GM12878 (cell line): ENCODE data around the gene TBC1D20.

ENCODE experiments used
- BACH1 ChIP-seq: fragments of 450-650 bp; IDR thresholded peaks from 2 replicates; pipeline ENCODE4 v1.6.1; 2017; ENCODE audit warnings: mild to moderate bottlenecking, borderline replicate concordance
- CBX5 ChIP-seq: sonication (generic); IDR thresholded peaks from 2 replicates; pipeline ENCODE4 v1.6.1; 2016; ENCODE audit warnings: low read depth, moderate library complexity, mild to moderate bottlenecking, inconsistent platforms
- CEBPZ ChIP-seq: fragments of 150-350 bp; IDR thresholded peaks from 2 replicates; pipeline ENCODE4 v1.6.1; 2016; ENCODE audit warnings: low read depth, low read length
- CTCF ChIP-seq, 3 experiments: IDR thresholded peaks in 2 of 3; conservative IDR thresholded peaks in 1 of 3; 2 replicates each; pipeline ENCODE4 v1.5.1; 2011; ENCODE audit warnings: low read depth in 3 of 3, low read length in 3 of 3, mild to moderate bottlenecking in 3 of 3, control low read depth in 2 of 3, moderate library complexity in 2 of 3, inconsistent platforms in 1 of 3, mixed read lengths in 1 of 3; ENCODE audit not compliant: control insufficient read depth in 2 of 3, insufficient read depth in 1 of 3; ENCODE audit errors: extremely low read depth in 1 of 3
- ESRRA ChIP-seq: IDR thresholded peaks from 2 replicates; pipeline ENCODE4 v1.6.1; 2012; ENCODE audit warnings: mild to moderate bottlenecking, low read length, improper control_type of control experiment
- ETV6 ChIP-seq, 2 experiments: fragments of 450-650 bp in 1 of 2; IDR thresholded peaks in 1 of 2; conservative IDR thresholded peaks in 1 of 2; 2 replicates each; pipeline ENCODE4 v1.6.1; 2014; ENCODE audit warnings: antibody characterized with exemption in 1 of 2, borderline replicate concordance in 1 of 2, low read depth in 1 of 2, mild to moderate bottlenecking in 1 of 2, moderate library complexity in 1 of 2
- KDM1A ChIP-seq: fragments of 200-600 bp; sonication (generic); IDR thresholded peaks from 2 replicates; pipeline ENCODE4 v1.6.1; 2016; ENCODE audit warnings: borderline replicate concordance
- NFYB ChIP-seq: IDR thresholded peaks from 2 replicates; pipeline ENCODE4 v1.6.1; 2011; ENCODE audit warnings: low read depth, mild to moderate bottlenecking, low read length, improper control_type of control experiment, moderate library complexity; ENCODE audit not compliant: insufficient read depth
- NR2F1 ChIP-seq: fragments of 450-650 bp; conservative IDR thresholded peaks from 2 replicates; pipeline ENCODE4 v1.6.1; 2017; ENCODE audit warnings: mild to moderate bottlenecking
- RAD21 ChIP-seq: IDR thresholded peaks from 2 replicates; pipeline ENCODE4 v1.6.1; 2011; ENCODE audit warnings: mild to moderate bottlenecking, low read depth, low read length, moderate library complexity; ENCODE audit not compliant: insufficient read depth
- SP1 ChIP-seq: IDR thresholded peaks from one replicate; pipeline ENCODE4 v1.6.1; 2011; ENCODE audit warnings: low read depth, low read length
- STAT3 ChIP-seq: IDR thresholded peaks from 2 replicates; pipeline ENCODE4 v1.6.1; 2011; ENCODE audit warnings: low read depth, low read length, improper control_type of control experiment
- TAF1 ChIP-seq: IDR thresholded peaks from 2 replicates; pipeline ENCODE4 v1.6.1; 2011; ENCODE audit warnings: mild to moderate bottlenecking, low read depth, low read length, borderline replicate concordance
- TF ChIP-seq, protein P1 (sequence below): fragments of 450-650 bp; IDR thresholded peaks from 2 replicates; pipeline ENCODE4 v1.6.1; 2016; ENCODE audit warnings: mild to moderate bottlenecking, moderate library complexity, borderline replicate concordance

- TF ChIP-seq NFYB (no peak), TAF1 (no peak), NR2F1 (no peak), ETV6 (conservative IDR thresholded peaks at IDR 0.05 in 1 of 2, IDR thresholded peaks at IDR 0.05 in 1 of 2; ENCODE audit: borderline replicate concordance in 1 of 2, low read depth in 1 of 2) (no peak), ESRRA (no peak), RAD21 (no peak), CTCF (IDR thresholded peaks at IDR 0.05 in 2 of 3, conservative IDR thresholded peaks at IDR 0.05 in 1 of 3; ENCODE audit: control insufficient read depth in 2 of 3, extremely low read depth in 1 of 3, insufficient read depth in 1 of 3, low read depth in 3 of 3, low read length in 3 of 3) (no peak), STAT3 (no peak), CBX5 (no peak), SP1 (no peak), KDM1A (no peak), CEBPZ (no peak), BACH1 (no peak)
- TF ChIP-seq, protein P1, sequence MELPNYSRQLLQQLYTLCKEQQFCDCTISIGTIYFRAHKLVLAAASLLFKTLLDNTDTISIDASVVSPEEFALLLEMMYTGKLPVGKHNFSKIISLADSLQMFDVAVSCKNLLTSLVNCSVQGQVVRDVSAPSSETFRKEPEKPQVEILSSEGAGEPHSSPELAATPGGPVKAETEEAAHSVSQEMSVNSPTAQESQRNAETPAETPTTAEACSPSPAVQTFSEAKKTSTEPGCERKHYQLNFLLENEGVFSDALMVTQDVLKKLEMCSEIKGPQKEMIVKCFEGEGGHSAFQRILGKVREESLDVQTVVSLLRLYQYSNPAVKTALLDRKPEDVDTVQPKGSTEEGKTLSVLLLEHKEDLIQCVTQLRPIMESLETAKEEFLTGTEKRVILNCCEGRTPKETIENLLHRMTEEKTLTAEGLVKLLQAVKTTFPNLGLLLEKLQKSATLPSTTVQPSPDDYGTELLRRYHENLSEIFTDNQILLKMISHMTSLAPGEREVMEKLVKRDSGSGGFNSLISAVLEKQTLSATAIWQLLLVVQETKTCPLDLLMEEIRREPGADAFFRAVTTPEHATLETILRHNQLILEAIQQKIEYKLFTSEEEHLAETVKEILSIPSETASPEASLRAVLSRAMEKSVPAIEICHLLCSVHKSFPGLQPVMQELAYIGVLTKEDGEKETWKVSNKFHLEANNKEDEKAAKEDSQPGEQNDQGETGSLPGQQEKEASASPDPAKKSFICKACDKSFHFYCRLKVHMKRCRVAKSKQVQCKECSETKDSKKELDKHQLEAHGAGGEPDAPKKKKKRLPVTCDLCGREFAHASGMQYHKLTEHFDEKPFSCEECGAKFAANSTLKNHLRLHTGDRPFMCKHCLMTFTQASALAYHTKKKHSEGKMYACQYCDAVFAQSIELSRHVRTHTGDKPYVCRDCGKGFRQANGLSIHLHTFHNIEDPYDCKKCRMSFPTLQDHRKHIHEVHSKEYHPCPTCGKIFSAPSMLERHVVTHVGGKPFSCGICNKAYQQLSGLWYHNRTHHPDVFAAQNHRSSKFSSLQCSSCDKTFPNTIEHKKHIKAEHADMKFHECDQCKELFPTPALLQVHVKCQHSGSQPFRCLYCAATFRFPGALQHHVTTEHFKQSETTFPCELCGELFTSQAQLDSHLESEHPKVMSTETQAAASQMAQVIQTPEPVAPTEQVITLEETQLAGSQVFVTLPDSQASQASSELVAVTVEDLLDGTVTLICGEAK = no peak
Measured at GRCh38 chr20:436476-436875, 25.9 kb downstream of the TBC1D20 start.
